ENCODE data around the gene ARHGEF12. TPM values are rescaled to one million over a fixed set of nuclear protein-coding genes. Genes with fewer than 3 reads are reported as not detected.

Gene ARHGEF12
- total RNA-seq, 1 donor: 134 TPM

- Histone ChIP-seq H3K4me1 (ENCODE audit: insufficient read depth, low read length) (peaks cover 7% of the 10 kb centered on the region), H3K9me3 (ENCODE audit: low read depth, low read length) (no peaks in the 10 kb centered on the region), H3K27me3 (ENCODE audit: insufficient read depth, low read length) (no peaks in the 10 kb centered on the region), H3K36me3 (ENCODE audit: insufficient read depth, low read length) (no peaks in the 10 kb centered on the region), H3K79me2 (ENCODE audit: insufficient read depth, low read length) (peaks cover 90% of the 10 kb centered on the region), H3K27ac (ENCODE audit: low read depth, low read length) (no peak overlapping the region), H3K4me2 (ENCODE audit: insufficient read depth, low read length) (no peak overlapping the region), H2AFZ (ENCODE audit: low read length) (no peak overlapping the region), H4K20me1 (ENCODE audit: insufficient read depth, low read length) (peaks cover 68% of the 10 kb centered on the region), H3K4me3 (ENCODE audit: insufficient read depth, low read length) (no peak overlapping the region)
- no peak for TF ChIP-seq CTCF (IDR thresholded peaks at IDR 0.05; ENCODE audit: extremely low read depth, low read depth, low read length)
- DNase-seq (ENCODE audit: insufficient read length, low spot score, missing footprints): no peak
These were observed 29.3 kb downstream of the ARHGEF12 start for GRCh38 chr11:120365512-120365911.

- no peaks in the 10 kb centered on the region for H3K9me3 ChIP-seq (ENCODE audit: low read depth, low read length)
- H4K20me1 ChIP-seq (ENCODE audit: insufficient read depth, low read length): peaks cover 39% of the 10 kb centered on the region
- TF ChIP-seq CTCF (IDR thresholded peaks at IDR 0.05; ENCODE audit: extremely low read depth, low read depth, low read length): no peak
- DNase-seq (ENCODE audit: insufficient read length, low spot score, missing footprints): no peak
- no peak overlapping the region for H3K27ac ChIP-seq (ENCODE audit: low read depth, low read length)
- H3K4me3 ChIP-seq (ENCODE audit: insufficient read depth, low read length): no peak overlapping the region
- no peaks in the 10 kb centered on the region for H3K36me3 ChIP-seq (ENCODE audit: insufficient read depth, low read length)
- H2AFZ ChIP-seq (ENCODE audit: low read length): no peak overlapping the region
- no peak overlapping the region for H3K4me2 ChIP-seq (ENCODE audit: insufficient read depth, low read length)
- no peaks in the 10 kb centered on the region for H3K27me3 ChIP-seq (ENCODE audit: insufficient read depth, low read length)
- H3K79me2 ChIP-seq (ENCODE audit: insufficient read depth, low read length): peaks cover 92% of the 10 kb centered on the region
- H3K4me1 ChIP-seq (ENCODE audit: insufficient read depth, low read length): no peaks in the 10 kb centered on the region
These were observed 36.1 kb downstream of the ARHGEF12 start for GRCh38 chr11:120372296-120372695.

GRCh38 chr11:120375076-120375475 lies 38.9 kb downstream of the ARHGEF12 start:
- H3K79me2 ChIP-seq (ENCODE audit: insufficient read depth, low read length): peaks cover 92% of the 10 kb centered on the region
- H3K27ac ChIP-seq (ENCODE audit: low read depth, low read length): no peak overlapping the region
- TF ChIP-seq CTCF (IDR thresholded peaks at IDR 0.05; ENCODE audit: extremely low read depth, low read depth, low read length): no peak
- no peak overlapping the region for H3K4me2 ChIP-seq (ENCODE audit: insufficient read depth, low read length)
- no peak overlapping the region for H3K4me3 ChIP-seq (ENCODE audit: insufficient read depth, low read length)
- DNase-seq (ENCODE audit: insufficient read length, low spot score, missing footprints): no peak
- no peaks in the 10 kb centered on the region for H3K27me3 ChIP-seq (ENCODE audit: insufficient read depth, low read length)
- H3K9me3 ChIP-seq (ENCODE audit: low read depth, low read length): no peaks in the 10 kb centered on the region
- H2AFZ ChIP-seq (ENCODE audit: low read length): no peak overlapping the region
- peaks cover 23% of the 10 kb centered on the region for H4K20me1 ChIP-seq (ENCODE audit: insufficient read depth, low read length)
- no peaks in the 10 kb centered on the region for H3K4me1 ChIP-seq (ENCODE audit: insufficient read depth, low read length)
- no peaks in the 10 kb centered on the region for H3K36me3 ChIP-seq (ENCODE audit: insufficient read depth, low read length)

- Histone ChIP-seq H2AFZ (ENCODE audit: low read length) (no peak overlapping the region), H3K27me3 (ENCODE audit: insufficient read depth, low read length) (no peaks in the 10 kb centered on the region), H3K4me3 (ENCODE audit: insufficient read depth, low read length) (no peak overlapping the region), H3K4me2 (ENCODE audit: insufficient read depth, low read length) (no peak overlapping the region), H4K20me1 (ENCODE audit: insufficient read depth, low read length) (peaks cover 19% of the 10 kb centered on the region), H3K36me3 (ENCODE audit: insufficient read depth, low read length) (no peaks in the 10 kb centered on the region), H3K4me1 (ENCODE audit: insufficient read depth, low read length) (peaks cover 3% of the 10 kb centered on the region), H3K27ac (ENCODE audit: low read depth, low read length) (no peak overlapping the region), H3K9me3 (ENCODE audit: low read depth, low read length) (no peaks in the 10 kb centered on the region), H3K79me2 (ENCODE audit: insufficient read depth, low read length) (peaks cover 92% of the 10 kb centered on the region)
- DNase-seq (ENCODE audit: insufficient read length, low spot score, missing footprints): no peak
- no peak for TF ChIP-seq CTCF (IDR thresholded peaks at IDR 0.05; ENCODE audit: extremely low read depth, low read depth, low read length)
These were observed 40.5 kb downstream of the ARHGEF12 start for GRCh38 chr11:120376547-120377182.
